Activated CD4-positive, alpha-beta memory T cell treated with anti-CD3 and anti-CD28 coated beads for 36 hours (primary cell): ENCODE measurements around the gene HDHD5. TPM values are rescaled to one million over a fixed set of nuclear protein-coding genes. Genes with fewer than 3 reads are reported as not detected.
A peak's percentile ranks its signal among the peaks of the same experiment; 100 is the strongest.

ENCODE experiments used
- CTCF ChIA-PET: fragments of 350-600 bp; sonication (Branson Sonifier 250); formaldehyde crosslinking; loops from one replicate; lab custom pipeline; 2021; ENCODE audit warnings: antibody characterized with exemption, inconsistent platforms; lab: Charles Lee
- POLR2A ChIA-PET: fragments of 350-600 bp; sonication (Branson Sonifier 250); formaldehyde crosslinking; loops from one replicate; lab custom pipeline; 2021; ENCODE audit warnings: antibody characterized with exemption; lab: Charles Lee
- DNase-seq: peaks from one replicate; pipeline ENCODE4 v3.0.0-alpha.2; 2020
- H3K27ac Mint-ChIP-seq: one replicate; pipeline ENCODE4 v1.8.0; 2021; ENCODE audit warnings: mixed read lengths
- H3K27me3 Mint-ChIP-seq: one replicate; pipeline ENCODE4 v1.8.0; 2021; ENCODE audit warnings: mixed read lengths
- H3K36me3 Mint-ChIP-seq: one replicate; pipeline ENCODE4 v1.8.0; 2021; ENCODE audit warnings: mixed read lengths
- H3K4me1 Mint-ChIP-seq: one replicate; pipeline ENCODE4 v1.8.0; 2021; ENCODE audit warnings: low read depth, mixed read lengths
- H3K4me3 Mint-ChIP-seq: one replicate; pipeline ENCODE4 v1.8.0; 2021; ENCODE audit warnings: mild to moderate bottlenecking, mixed read lengths
- H3K9me3 Mint-ChIP-seq: one replicate; pipeline ENCODE4 v1.8.0; 2021; ENCODE audit warnings: mixed read lengths
- intact Hi-C: fragments of 100-400 bp; cut with micrococcal nuclease; formaldehyde crosslinking; loops from one replicate; pipeline ENCODE4 v1.15.1; 2023
- total RNA-seq, 2 experiments: library from RNA; stranded (reverse); gene quantifications; one replicate each; pipeline ENCODE4 v1.2.3, GENCODE V29; 2021

HDHD5 gene
- total RNA-seq, 2 experiments from 2014 or later, result 42.2 to 42.9 TPM

- Mint-ChIP-seq H3K4me1 (peaks cover 27% of the 10 kb centered on the region), H3K36me3 (peaks cover 23% of the 10 kb centered on the region), H3K27ac (no peak overlapping the region), H3K4me3 (no peak overlapping the region), H3K9me3 (no peaks in the 10 kb centered on the region), H3K27me3 (no peaks in the 10 kb centered on the region)
- POLR2A ChIA-PET, result no interaction called here
- CTCF ChIA-PET, result interaction anchor here (2.4 kb wide), 1 partner anchor 62 kb away, joined by 6 read pairs; no protein-coding TSS in a partner anchor
- DNase-seq, result no peak
- intact Hi-C loops, result no loop called here
Observed at GRCh38 chr22:17109113-17109865, 49.8 kb downstream of the HDHD5 start.

- intact Hi-C loops, result no loop called here
- H3K9me3 Mint-ChIP-seq, result no peaks in the 10 kb centered on the region
- H3K27me3 Mint-ChIP-seq, result no peaks in the 10 kb centered on the region
- POLR2A ChIA-PET, result no interaction called here
- no peak overlapping the region for H3K4me3 Mint-ChIP-seq
- no peak for DNase-seq
- H3K27ac Mint-ChIP-seq, result no peak overlapping the region
- H3K36me3 Mint-ChIP-seq, result peaks cover 23% of the 10 kb centered on the region
- H3K4me1 Mint-ChIP-seq, result peaks cover 27% of the 10 kb centered on the region
- CTCF ChIA-PET, result interaction anchor here (2.4 kb wide), 1 partner anchor 63 kb away, joined by 6 read pairs; no protein-coding TSS in a partner anchor
Observed at GRCh38 chr22:17108256-17109112, 50.6 kb downstream of the HDHD5 start.

GRCh38 chr22:17107547-17107810 lies 51.6 kb downstream of the HDHD5 start:
- Mint-ChIP-seq H3K4me3 (no peak overlapping the region), H3K27ac (no peak overlapping the region), H3K4me1 (peaks cover 27% of the 10 kb centered on the region), H3K27me3 (no peaks in the 10 kb centered on the region), H3K9me3 (no peaks in the 10 kb centered on the region), H3K36me3 (peaks cover 25% of the 10 kb centered on the region)
- POLR2A ChIA-PET, result interaction anchor here (1.1 kb wide), 1 partner anchor 12 kb away, joined by 4 read pairs; no protein-coding TSS in a partner anchor
- CTCF ChIA-PET, result interaction anchor here (1.7 to 2.4 kb wide), 2 partner anchors 10 to 64 kb away, joined by 6 read pairs; no protein-coding TSS in a partner anchor
- intact Hi-C loops, result no loop called here
- DNase-seq, result no peak

GRCh38 chr22:17106785-17107546 lies 52.1 kb downstream of the HDHD5 start:
- no peaks in the 10 kb centered on the region for H3K9me3 Mint-ChIP-seq
- H3K27me3 Mint-ChIP-seq, result no peaks in the 10 kb centered on the region
- peak; percentile 60 for DNase-seq
- peaks cover 30% of the 10 kb centered on the region for H3K36me3 Mint-ChIP-seq
- CTCF ChIA-PET, result interaction anchor here (1.1 to 1.9 kb wide), 3 partner anchors 10 to 65 kb away, joined by 3 to 11 read pairs (median 6); no protein-coding TSS in a partner anchor
- peak overlapping the region; percentile 62 for H3K27ac Mint-ChIP-seq
- peak overlapping the region; percentile 32 for H3K4me3 Mint-ChIP-seq
- POLR2A ChIA-PET, result interaction anchor here (1.1 kb wide), 1 partner anchor 11 kb away, joined by 4 read pairs; no protein-coding TSS in a partner anchor
- intact Hi-C loops, result no loop called here
- H3K4me1 Mint-ChIP-seq, result peaks cover 33% of the 10 kb centered on the region

GRCh38 chr22:17106161-17106784 lies 52.8 kb downstream of the HDHD5 start:
- no peaks in the 10 kb centered on the region for H3K27me3 Mint-ChIP-seq
- peak overlapping the region; percentile 32 for H3K4me3 Mint-ChIP-seq
- H3K9me3 Mint-ChIP-seq, result no peaks in the 10 kb centered on the region
- no peak for DNase-seq
- H3K36me3 Mint-ChIP-seq, result peaks cover 37% of the 10 kb centered on the region
- no peak overlapping the region for H3K27ac Mint-ChIP-seq
- ChIA-PET CTCF (interaction anchor here (1.1 to 1.9 kb wide), 3 partner anchors 11 to 65 kb away, joined by 3 to 11 read pairs (median 6); no protein-coding TSS in a partner anchor), POLR2A (interaction anchor here (1.1 kb wide), 1 partner anchor 10 kb away, joined by 4 read pairs; no protein-coding TSS in a partner anchor)
- peaks cover 38% of the 10 kb centered on the region for H3K4me1 Mint-ChIP-seq
- intact Hi-C loops, result no loop called here

GRCh38 chr22:17105143-17106129 lies 53.6 kb downstream of the HDHD5 start:
- POLR2A ChIA-PET, result no interaction called here
- H3K9me3 Mint-ChIP-seq, result no peaks in the 10 kb centered on the region

GRCh38 chr22:17104336-17104935 lies 54.6 kb downstream of the HDHD5 start:
- Mint-ChIP-seq H3K27ac (no peak overlapping the region), H3K9me3 (no peaks in the 10 kb centered on the region), H3K4me3 (no peak overlapping the region), H3K27me3 (no peaks in the 10 kb centered on the region), H3K4me1 (peaks cover 54% of the 10 kb centered on the region), H3K36me3 (peaks cover 48% of the 10 kb centered on the region)
- ChIA-PET CTCF (no interaction called here), POLR2A (no interaction called here)
- no peak for DNase-seq
- intact Hi-C loops, result no loop called here

More at GRCh38 chr22:17105143-17106129, 53.6 kb downstream of the HDHD5 start:
- Mint-ChIP-seq H3K27me3 (no peaks in the 10 kb centered on the region), H3K27ac (no peak overlapping the region), H3K36me3 (peaks cover 43% of the 10 kb centered on the region), H3K4me1 (peaks cover 46% of the 10 kb centered on the region), H3K4me3 (no peak overlapping the region)
- intact Hi-C loops, result no loop called here
- no peak for DNase-seq
- CTCF ChIA-PET, result interaction anchor here (1.9 kb wide), 1 partner anchor 66 kb away, joined by 11 read pairs; no protein-coding TSS in a partner anchor

- CTCF ChIA-PET, result no interaction called here
Observed at GRCh38 chr22:17103351-17103750, 55.7 kb downstream of the HDHD5 start.

GRCh38 chr22:17102297-17102667 lies 56.8 kb downstream of the HDHD5 start:
- Mint-ChIP-seq H3K9me3 (no peaks in the 10 kb centered on the region), H3K27ac (peak overlapping the region; percentile 23), H3K27me3 (no peaks in the 10 kb centered on the region), H3K4me1 (peaks cover 70% of the 10 kb centered on the region), H3K4me3 (no peak overlapping the region), H3K36me3 (peaks cover 56% of the 10 kb centered on the region)
- DNase-seq, result no peak
- ChIA-PET CTCF (interaction anchor here (1.1 kb wide), 1 partner anchor 70 kb away, joined by 5 read pairs; no protein-coding TSS in a partner anchor), POLR2A (no interaction called here)
- intact Hi-C loops, result no loop called here

More at GRCh38 chr22:17103351-17103750, 55.7 kb downstream of the HDHD5 start:
- no peak for DNase-seq
- Mint-ChIP-seq H3K4me1 (peaks cover 65% of the 10 kb centered on the region), H3K4me3 (no peak overlapping the region), H3K36me3 (peaks cover 59% of the 10 kb centered on the region), H3K27me3 (no peaks in the 10 kb centered on the region), H3K27ac (no peak overlapping the region), H3K9me3 (no peaks in the 10 kb centered on the region)
- POLR2A ChIA-PET, result no interaction called here
- intact Hi-C loops, result no loop called here
